Thoracic aorta (tissue), 2 donors: ENCODE results near the gene FAM78B. TPM values are rescaled to one million over a fixed set of nuclear protein-coding genes. Genes with fewer than 3 reads are reported as not detected.

ENCODE experiments used
- ATAC-seq: fragments of 150-250 bp; one replicate; pipeline ENCODE4 v1.8.0; 2017; ENCODE audit warnings: low read depth; ENCODE audit not compliant: insufficient number of reproducible peaks, low FRiP score
- DNase-seq: peaks from one replicate; pipeline ENCODE4 v3.0.0-alpha.2; 2020; ENCODE audit warnings: low spot score
- H3K27ac ChIP-seq, 2 donors: fragments of 200-600 bp; sonication (generic); 1 replicate in 1 of 2; 2 replicates in 1 of 2; pipeline ENCODE4 v1.5.1; 2016; ENCODE audit warnings: mild to moderate bottlenecking in 2 of 2, moderate library complexity in 2 of 2
- H3K27me3 ChIP-seq: fragments of 200-600 bp; sonication (generic); replicated peaks from 2 replicates; pipeline ENCODE4 v1.6.0; 2016; ENCODE audit warnings: mild to moderate bottlenecking; ENCODE audit not compliant: insufficient read depth
- H3K36me3 ChIP-seq: fragments of 200-600 bp; sonication (generic); one replicate; pipeline ENCODE4 v1.5.1; 2016
- H3K4me1 ChIP-seq, 2 donors: fragments of 200-600 bp; sonication (generic); 1 replicate in 1 of 2; 2 replicates in 1 of 2; pipeline versions ENCODE4 v1.5.1 to v1.6.0; 2016; ENCODE audit warnings: low read depth in 2 of 2, mild to moderate bottlenecking in 1 of 2; ENCODE audit not compliant: control insufficient read depth in 1 of 2
- H3K4me3 ChIP-seq: fragments of 200-600 bp; sonication (generic); 2 replicates; pipeline ENCODE4 v1.5.1; 2016; ENCODE audit warnings: mild to moderate bottlenecking
- H3K9me3 ChIP-seq: fragments of 200-600 bp; sonication (generic); 2 replicates; pipeline ENCODE4 v1.5.1; 2016
- CTCF ChIP-seq: fragments of 200-600 bp; sonication (generic); IDR thresholded peaks from one replicate; pipeline ENCODE4 v1.5.1; 2019; ENCODE audit warnings: antibody characterized with exemption
- total RNA-seq, 2 donors: library from RNA; depleted of rRNA; stranded (reverse); fragments of >200 nt; gene quantifications; one replicate each; pipeline versions ENCODE4 v1.1.0 to v1.2.3, GENCODE V29; 2016

Gene FAM78B
- under 1 TPM; 0.56 to 0.81 TPM for total RNA-seq

DNA sequence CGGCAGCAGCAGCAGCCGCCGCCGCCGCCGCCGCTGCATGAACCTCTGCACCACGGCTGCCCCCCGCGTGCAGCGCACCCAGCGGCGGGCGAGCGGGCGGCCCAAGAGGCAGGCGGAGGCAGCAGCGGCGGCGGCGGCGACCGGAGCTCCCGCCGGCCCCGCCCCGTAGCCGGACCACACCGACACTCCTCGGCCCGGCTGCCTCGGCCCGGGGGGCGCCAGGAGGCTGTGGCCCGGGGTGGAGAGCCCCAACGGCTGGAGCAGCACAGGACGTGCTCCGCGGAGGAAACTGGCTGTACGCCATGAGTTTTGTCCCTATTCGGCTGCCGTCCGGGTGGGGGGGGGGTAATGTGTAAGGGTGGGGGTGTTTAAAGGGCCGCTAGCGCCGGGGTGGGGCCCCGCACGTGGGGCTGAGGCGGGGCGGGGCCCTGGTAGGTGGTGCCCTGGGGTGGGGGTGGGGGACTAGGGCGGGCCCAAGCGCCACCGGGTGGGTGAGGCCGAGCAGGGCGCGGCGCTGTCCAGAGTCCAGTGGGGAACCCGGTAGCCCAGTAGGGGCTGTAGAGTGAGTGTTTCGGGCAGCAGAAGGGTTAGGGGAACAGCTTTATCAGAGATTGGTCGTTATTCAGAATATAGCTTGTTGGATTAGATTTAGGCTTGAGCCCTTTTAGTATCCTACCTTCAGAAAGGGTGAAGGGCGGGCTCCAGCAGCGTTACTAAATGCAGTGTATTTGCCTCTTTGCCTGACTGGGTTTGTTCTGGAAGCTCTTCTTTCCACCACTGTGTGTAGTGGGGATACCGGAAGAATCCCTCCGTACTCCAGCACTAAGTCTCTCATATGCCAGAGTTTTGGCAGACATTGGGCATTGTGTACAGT is at the start of gene FAM78B:
TSS of gene FAM78B (minus strand) at position 304 of the 874 bp plus-strand sequence. CDS start 753 bp downstream, outside the sequence.
- H3K36me3 ChIP-seq: no peaks in the 10 kb centered on the region
- peaks cover 4 to 22% of the 10 kb centered on the region in 2 donors for H3K4me1 ChIP-seq
- H3K4me3 ChIP-seq: peak within 1 kb of the TSS; percentile 81
- no peaks in the 10 kb centered on the region for H3K9me3 ChIP-seq
- peak; percentile 10 for TF ChIP-seq CTCF
- DNase-seq: no peak
- H3K27ac ChIP-seq: no peak within 1 kb of the TSS
- no peaks in the 10 kb centered on the region for H3K27me3 ChIP-seq
- ATAC-seq: peak; percentile 61

DNA sequence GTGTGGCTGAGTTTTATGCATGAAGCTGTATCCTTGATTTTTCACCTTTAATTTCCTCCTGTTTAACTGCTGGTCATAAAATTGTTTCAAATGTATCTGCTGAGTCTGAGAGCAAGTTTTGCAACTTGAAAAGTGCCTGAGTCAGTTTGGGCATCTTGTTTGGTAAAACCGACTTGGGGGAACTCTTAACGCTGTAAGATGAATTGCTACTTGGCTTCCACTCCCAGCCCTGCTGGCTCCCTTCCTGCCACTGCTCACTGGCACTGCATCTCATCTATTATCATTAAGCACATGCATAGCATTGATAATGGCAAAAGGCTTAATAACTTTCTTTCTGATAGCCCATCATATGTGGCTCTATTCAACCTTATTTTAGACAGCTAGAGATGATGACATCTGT is 35.7 kb upstream of the FAM78B start:
- Histone ChIP-seq H3K4me1 (no peaks in the 10 kb centered on the region), H3K36me3 (no peaks in the 10 kb centered on the region), H3K9me3 (no peaks in the 10 kb centered on the region), H3K27me3 (no peaks in the 10 kb centered on the region), H3K4me3 (no peak overlapping the region), H3K27ac (no peak overlapping the region)
- DNase-seq: no peak
- TF ChIP-seq CTCF: no peak
- ATAC-seq: no peak

GRCh38 chr1:166200743-166201142 is 33.9 kb upstream of the FAM78B start:
- Histone ChIP-seq H3K4me1 (no peaks in the 10 kb centered on the region), H3K4me3 (no peak overlapping the region), H3K27me3 (no peaks in the 10 kb centered on the region), H3K36me3 (no peaks in the 10 kb centered on the region), H3K9me3 (no peaks in the 10 kb centered on the region), H3K27ac (no peak overlapping the region)
- ATAC-seq (no peak), DNase-seq (no peak)
- TF ChIP-seq CTCF: no peak

GRCh38 chr1:166197597-166197996 is 30.8 kb upstream of the FAM78B start:
- TF ChIP-seq CTCF: no peak
- no peak for DNase-seq
- no peak overlapping the region for H3K27ac ChIP-seq

GRCh38 chr1:166197141-166197540 is 30.3 kb upstream of the FAM78B start:
- no peak overlapping the region for H3K27ac ChIP-seq
- no peaks in the 10 kb centered on the region for H3K36me3 ChIP-seq
- H3K27me3 ChIP-seq: no peaks in the 10 kb centered on the region
- DNase-seq (no peak), ATAC-seq (no peak)
- H3K9me3 ChIP-seq: no peaks in the 10 kb centered on the region
- TF ChIP-seq CTCF: no peak
- no peaks in the 10 kb centered on the region for H3K4me1 ChIP-seq
- H3K4me3 ChIP-seq: no peak overlapping the region

More at GRCh38 chr1:166197597-166197996, 30.8 kb upstream of the FAM78B start:
- Histone ChIP-seq H3K36me3 (no peaks in the 10 kb centered on the region), H3K4me1 (no peaks in the 10 kb centered on the region), H3K4me3 (no peak overlapping the region), H3K9me3 (no peaks in the 10 kb centered on the region), H3K27me3 (no peaks in the 10 kb centered on the region)
- no peak for ATAC-seq
